OCI-LY7 (cell line): Measurements from ENCODE around the gene SNX32. TPM values are rescaled to one million over a fixed set of nuclear protein-coding genes. Genes with fewer than 3 reads are reported as not detected.

Experiments used
- BruUV-seq: library from RNA; stranded (reverse); fragments of 400-500 nt; replicated peaks from 2 replicates; lab custom pipeline; 2021; lab: Mats Ljungman, UMichigan
- CTCF ChIA-PET: fragments of 300-600 bp; sonication (Branson Sonifier 250); formaldehyde crosslinking; loops from one replicate; lab custom pipeline; 2022; ENCODE audit warnings: antibody characterized with exemption; ENCODE audit not compliant: unreplicated experiment; lab: Charles Lee
- POLR2A ChIA-PET: fragments of 300-600 bp; sonication (Branson Sonifier 250); formaldehyde crosslinking; loops from one replicate; lab custom pipeline; 2022; ENCODE audit warnings: antibody characterized with exemption; lab: Charles Lee
- DNase-seq: peaks from one replicate; pipeline ENCODE4 v3.0.0-alpha.2; 2015; ENCODE audit warnings: low spot score
- H2AFZ ChIP-seq: fragments of 200-600 bp; sonication (generic), shearing (Covaris generic); 2 replicates; pipeline ENCODE4 v1.6.1; 2014; ENCODE audit warnings: mild to moderate bottlenecking, antibody characterized with exemption, low read length, moderate library complexity
- H3K27ac ChIP-seq: fragments of 200-600 bp; sonication (generic); 2 replicates; pipeline ENCODE4 v1.5.1; 2014; ENCODE audit warnings: mixed run types, low read depth, mild to moderate bottlenecking, moderate library complexity, low read length, inconsistent platforms; ENCODE audit not compliant: poor library complexity, severe bottlenecking
- H3K36me3 ChIP-seq: fragments of 200-600 bp; sonication (generic); 2 replicates; pipeline ENCODE4 v1.6.1; 2014; ENCODE audit warnings: mild to moderate bottlenecking, antibody characterized with exemption, low read length, moderate library complexity, mixed read lengths; ENCODE audit not compliant: insufficient read depth
- H3K4me1 ChIP-seq: fragments of 200-600 bp; sonication (generic); 2 replicates; pipeline ENCODE4 v1.5.1; 2014; ENCODE audit warnings: mild to moderate bottlenecking, low read length; ENCODE audit not compliant: insufficient read depth, poor library complexity, severe bottlenecking
- H3K4me2 ChIP-seq: fragments of 200-600 bp; sonication (generic); 2 replicates; pipeline ENCODE4 v1.6.1; 2014; ENCODE audit warnings: mild to moderate bottlenecking, low read length
- H3K4me3 ChIP-seq: fragments of 200-600 bp; sonication (generic); 2 replicates; pipeline ENCODE4 v1.5.1; 2014; ENCODE audit warnings: mild to moderate bottlenecking, low read depth, low read length; ENCODE audit not compliant: poor library complexity, severe bottlenecking
- H3K79me2 ChIP-seq: fragments of 200-600 bp; sonication (generic); 2 replicates; pipeline ENCODE4 v1.6.1; 2016; ENCODE audit warnings: low read depth, mild to moderate bottlenecking, low read length, moderate library complexity, mixed read lengths; ENCODE audit not compliant: insufficient read depth
- H3K9me2 ChIP-seq: fragments of 200-600 bp; sonication (generic); 2 replicates; pipeline ENCODE4 v1.6.1; 2016; ENCODE audit warnings: mild to moderate bottlenecking, low read length, mixed read lengths; ENCODE audit not compliant: insufficient read depth
- H3K9me3 ChIP-seq: fragments of 200-600 bp; sonication (generic); 2 replicates; pipeline ENCODE4 v1.6.1; 2014; ENCODE audit warnings: mild to moderate bottlenecking, mixed run types, low read length, mixed read lengths
- H4K20me1 ChIP-seq: fragments of 200-600 bp; sonication (generic); 2 replicates; pipeline ENCODE4 v1.6.1; 2014; ENCODE audit warnings: mild to moderate bottlenecking, antibody characterized with exemption, low read length, moderate library complexity, mixed read lengths; ENCODE audit not compliant: insufficient read depth
- EZH2phosphoT487 ChIP-seq: fragments of 200-600 bp; sonication (generic); IDR thresholded peaks from 2 replicates; pipeline ENCODE4 v1.6.1; 2018; ENCODE audit warnings: low read depth, borderline replicate concordance, mild to moderate bottlenecking, mixed run types, antibody characterized with exemption, low read length, moderate library complexity, mixed read lengths
- intact Hi-C: fragments of 100-400 bp; cut with micrococcal nuclease; formaldehyde crosslinking; loops from one replicate; pipeline ENCODE4 v1.10.0; 2022; ENCODE audit not compliant: unreplicated experiment
- total RNA-seq, 2 experiments: library from RNA; depleted of rRNA in 1 of 2; stranded (reverse); fragments of >200 nt in 1 of 2; shearing (Covaris generic) in 1 of 2; gene quantifications; 2 replicates each; pipeline ENCODE4 v1.2.3, GENCODE V29; 2014 to 2022
- TF ChIP-seq, protein P1 (sequence below): fragments of 200-600 bp; sonication (generic); conservative IDR thresholded peaks from 2 replicates; pipeline ENCODE4 v1.5.1; 2014; ENCODE audit warnings: mild to moderate bottlenecking, antibody characterized with exemption, low read length, moderate library complexity, mixed read lengths

The SNX32 gene
- total RNA-seq, 2 experiments from 2014 or later: not detected

- no TSS peak for BruUV-seq
- no peaks in the 10 kb centered on the region for H3K9me2 ChIP-seq
- DNase-seq: peak; percentile 19
Observed at GRCh38 chr11:65899356-65900124, 65.8 kb downstream of the SNX32 start.

DNA sequence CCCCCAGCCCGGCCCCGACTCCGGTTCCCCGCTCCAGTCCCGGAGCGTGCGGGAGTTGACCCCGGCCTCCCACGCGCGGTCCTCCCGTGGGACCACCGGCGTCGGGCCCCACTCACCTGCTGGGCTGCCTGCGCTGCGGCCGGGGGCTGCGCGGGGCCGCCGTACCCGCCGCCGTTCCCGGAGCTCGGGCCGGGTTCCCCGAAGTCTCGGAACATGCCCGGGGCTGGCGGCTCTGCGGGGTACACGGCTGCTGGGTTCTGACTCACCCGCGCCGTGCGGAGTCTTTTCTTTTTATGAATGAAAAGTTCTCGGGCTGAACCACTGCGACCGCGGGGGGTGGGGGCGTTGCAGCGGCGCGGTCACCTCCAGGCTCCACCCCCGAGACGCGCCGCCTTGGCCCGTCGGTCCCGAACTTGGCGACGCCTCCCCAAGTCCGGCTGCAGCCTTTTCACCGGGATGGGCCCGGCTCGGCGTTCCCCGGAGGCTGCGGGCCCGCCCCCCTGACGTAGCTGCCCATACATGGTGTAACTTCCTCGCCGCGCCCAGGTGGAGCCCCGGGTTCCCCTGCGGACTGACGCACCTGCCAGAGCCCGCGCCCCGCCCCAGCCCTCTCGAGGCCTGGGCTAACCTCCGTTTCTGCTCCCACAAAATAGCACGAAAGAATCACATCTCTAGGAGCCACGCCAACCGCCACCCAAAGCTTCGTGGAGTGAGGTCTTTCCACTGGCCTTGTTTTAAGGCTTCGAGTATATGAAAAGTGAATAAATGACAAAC is 66.5 kb downstream of the SNX32 start, which contains the start of gene FOSL1:
FOSL1 (minus strand) TSS at position 264 of the 774 bp plus-strand sequence; CDS start at position 215, 49 bp downstream.
- no TSS peak for BruUV-seq
- DNase-seq: peak; percentile 68
- Histone ChIP-seq H4K20me1 (no peaks in the 10 kb centered on the region), H3K4me1 (peaks cover 20% of the 10 kb centered on the region), H3K27ac (no peak within 1 kb of the TSS), H2AFZ (no peak within 1 kb of the TSS), H3K79me2 (no peaks in the 10 kb centered on the region), H3K4me3 (peak within 1 kb of the TSS; percentile 65), H3K9me2 (no peaks in the 10 kb centered on the region), H3K36me3 (no peaks in the 10 kb centered on the region), H3K9me3 (no peaks in the 10 kb centered on the region), H3K4me2 (peak within 1 kb of the TSS; percentile 80)
- intact Hi-C loops: loop anchor here (2.0 kb wide), 1 partner anchor 18 kb away; the partner anchor contains the start of genes C11orf68 and DRAP1
- ChIA-PET POLR2A (interaction anchor here (1.0 to 2.3 kb wide), 2 partner anchors 10 to 15 kb away, joined by 4 to 5 read pairs; partner anchors contain the start of gene CCDC85B), CTCF (no interaction called here)
- no peak for TF ChIP-seq EZH2phosphoT487
- TF ChIP-seq, protein P1, sequence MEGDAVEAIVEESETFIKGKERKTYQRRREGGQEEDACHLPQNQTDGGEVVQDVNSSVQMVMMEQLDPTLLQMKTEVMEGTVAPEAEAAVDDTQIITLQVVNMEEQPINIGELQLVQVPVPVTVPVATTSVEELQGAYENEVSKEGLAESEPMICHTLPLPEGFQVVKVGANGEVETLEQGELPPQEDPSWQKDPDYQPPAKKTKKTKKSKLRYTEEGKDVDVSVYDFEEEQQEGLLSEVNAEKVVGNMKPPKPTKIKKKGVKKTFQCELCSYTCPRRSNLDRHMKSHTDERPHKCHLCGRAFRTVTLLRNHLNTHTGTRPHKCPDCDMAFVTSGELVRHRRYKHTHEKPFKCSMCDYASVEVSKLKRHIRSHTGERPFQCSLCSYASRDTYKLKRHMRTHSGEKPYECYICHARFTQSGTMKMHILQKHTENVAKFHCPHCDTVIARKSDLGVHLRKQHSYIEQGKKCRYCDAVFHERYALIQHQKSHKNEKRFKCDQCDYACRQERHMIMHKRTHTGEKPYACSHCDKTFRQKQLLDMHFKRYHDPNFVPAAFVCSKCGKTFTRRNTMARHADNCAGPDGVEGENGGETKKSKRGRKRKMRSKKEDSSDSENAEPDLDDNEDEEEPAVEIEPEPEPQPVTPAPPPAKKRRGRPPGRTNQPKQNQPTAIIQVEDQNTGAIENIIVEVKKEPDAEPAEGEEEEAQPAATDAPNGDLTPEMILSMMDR: no peak

More at GRCh38 chr11:65899356-65900124, 65.8 kb downstream of the SNX32 start:
- Histone ChIP-seq H2AFZ (no peak overlapping the region), H3K79me2 (no peaks in the 10 kb centered on the region), H3K36me3 (no peaks in the 10 kb centered on the region), H3K4me2 (peak overlapping the region; percentile 80), H3K9me3 (no peaks in the 10 kb centered on the region), H4K20me1 (no peaks in the 10 kb centered on the region), H3K4me1 (peaks cover 20% of the 10 kb centered on the region), H3K4me3 (peak overlapping the region; percentile 65), H3K27ac (no peak overlapping the region)
- TF ChIP-seq, protein P1: no peak
- TF ChIP-seq EZH2phosphoT487: no peak
- intact Hi-C loops: loop anchor here (2.0 kb wide), 1 partner anchor 19 kb away; the partner anchor contains the start of genes C11orf68 and DRAP1
- ChIA-PET POLR2A (no interaction called here), CTCF (no interaction called here)
